IMR-90 (cell line): Measurements from ENCODE around the gene ADARB2. TPM values are rescaled to one million over a fixed set of nuclear protein-coding genes. Genes with fewer than 3 reads are reported as not detected.

Experiments
- ATAC-seq: fragments of 200-7000 bp; cut with Tn5 transposase; 2 replicates; pipeline ENCODE4 v1.9.1; 2020; ENCODE audit warnings: low read depth, mild to moderate bottlenecking, moderate library complexity
- BruUV-seq: library from RNA; stranded (reverse); fragments of 400-500 nt; replicated peaks from 2 replicates; lab custom pipeline; 2021; lab: Mats Ljungman, UMichigan
- CTCF ChIA-PET: fragments of 300-600 bp; formaldehyde crosslinking; extraction: SDS; loops from one replicate; lab custom pipeline; 2021; ENCODE audit warnings: antibody characterized with exemption; lab: Yijun Ruan, JAX
- POLR2A ChIA-PET: fragments of 300-600 bp; sonication (Branson Sonifier 250); formaldehyde crosslinking; loops from one replicate; lab custom pipeline; 2022; ENCODE audit warnings: antibody characterized with exemption; ENCODE audit not compliant: unreplicated experiment; lab: Charles Lee
- DNase-seq: peaks from one replicate; pipeline ENCODE4 v3.0.0; 2013
- H2AFZ ChIP-seq: replicated peaks from 2 replicates; pipeline ENCODE3; 2013; ENCODE audit warnings: low read length, mild to moderate bottlenecking; ENCODE audit not compliant: poor library complexity
- H2AK5ac ChIP-seq: 2 replicates; pipeline ENCODE4 v1.6.1; 2013; ENCODE audit warnings: low read depth, low read length, inconsistent platforms
- H2AK9ac ChIP-seq: replicated peaks from 2 replicates; pipeline ENCODE3; 2013; ENCODE audit warnings: mild to moderate bottlenecking, low read depth, low read length, moderate library complexity; ENCODE audit not compliant: poor library complexity
- H2BK120ac ChIP-seq: 2 replicates; pipeline ENCODE4 v1.6.1; 2013; ENCODE audit warnings: low read depth, low read length, inconsistent platforms
- H2BK15ac ChIP-seq: 3 replicates; pipeline ENCODE4 v1.6.1; 2013; ENCODE audit warnings: low read depth, low read length, inconsistent platforms
- H2BK20ac ChIP-seq: 2 replicates; pipeline ENCODE4 v1.6.1; 2013; ENCODE audit warnings: low read depth, mild to moderate bottlenecking, inconsistent platforms, low read length, moderate library complexity
- H2BK5ac ChIP-seq: 2 replicates; pipeline ENCODE4 v1.6.1; 2013; ENCODE audit warnings: mild to moderate bottlenecking, low read depth, low read length, inconsistent platforms; ENCODE audit not compliant: poor library complexity, severe bottlenecking
- H3K14ac ChIP-seq: replicated peaks from 2 replicates; pipeline ENCODE4 v1.6.1; 2013; ENCODE audit warnings: low read depth, low read length, inconsistent platforms
- H3K18ac ChIP-seq: 2 replicates; pipeline ENCODE4 v1.6.1; 2013; ENCODE audit warnings: low read depth, low read length, control low read depth
- H3K23ac ChIP-seq: 2 replicates; pipeline ENCODE4 v1.6.1; 2013; ENCODE audit warnings: low read depth, low read length, inconsistent platforms
- H3K27ac ChIP-seq: 2 replicates; pipeline ENCODE4 v1.5.1; 2013; ENCODE audit warnings: mild to moderate bottlenecking, control low read depth, low read length; ENCODE audit not compliant: insufficient read depth
- H3K27me3 ChIP-seq: 2 replicates; pipeline ENCODE4 v1.6.1; 2013; ENCODE audit warnings: low read length; ENCODE audit not compliant: control insufficient read depth, insufficient read depth
- H3K36me3 ChIP-seq: 2 replicates; pipeline ENCODE4 v1.6.1; 2013; ENCODE audit warnings: low read length, mixed read lengths; ENCODE audit not compliant: control insufficient read depth, insufficient read depth
- H3K4ac ChIP-seq: 2 replicates; pipeline ENCODE4 v1.6.1; 2013; ENCODE audit warnings: low read depth, low read length, inconsistent platforms
- H3K4me1 ChIP-seq: 2 replicates; pipeline ENCODE4 v1.6.1; 2013; ENCODE audit warnings: low read length, mixed read lengths; ENCODE audit not compliant: control insufficient read depth, insufficient read depth
- H3K4me2 ChIP-seq: 2 replicates; pipeline ENCODE4 v1.6.1; 2013; ENCODE audit warnings: low read depth, mild to moderate bottlenecking, control low read depth, low read length, moderate library complexity
- H3K4me3 ChIP-seq: 2 replicates; pipeline ENCODE4 v1.5.1; 2013; ENCODE audit warnings: low read depth, mild to moderate bottlenecking, control low read depth, low read length, moderate library complexity; ENCODE audit not compliant: insufficient read depth
- H3K56ac ChIP-seq: 2 replicates; pipeline ENCODE4 v1.6.1; 2013; ENCODE audit warnings: low read length, inconsistent platforms; ENCODE audit not compliant: insufficient read depth; ENCODE audit errors: extremely low read depth
- H3K79me1 ChIP-seq, 2 experiments: 2 replicates each; pipeline ENCODE4 v1.6.1; 2013; ENCODE audit warnings: low read length in 2 of 2, inconsistent platforms in 1 of 2, low read depth in 1 of 2
- H3K9ac ChIP-seq: 2 replicates; pipeline ENCODE4 v1.6.1; 2013; ENCODE audit warnings: low read depth, low read length, control low read depth
- H3K9me1 ChIP-seq: 2 replicates; pipeline ENCODE4 v1.6.1; 2013; ENCODE audit warnings: low read length, inconsistent platforms; ENCODE audit not compliant: insufficient read depth
- H3K9me3 ChIP-seq: 2 replicates; pipeline ENCODE4 v1.6.1; 2013; ENCODE audit warnings: low read length; ENCODE audit not compliant: control insufficient read depth, insufficient read depth
- H4K20me1 ChIP-seq: 2 replicates; pipeline ENCODE4 v1.6.1; 2013; ENCODE audit warnings: low read length, inconsistent platforms; ENCODE audit not compliant: insufficient read depth
- H4K5ac ChIP-seq: 2 replicates; pipeline ENCODE4 v1.6.1; 2013; ENCODE audit warnings: mild to moderate bottlenecking, low read depth, low read length, control low read depth
- H4K8ac ChIP-seq, 2 experiments: 2 replicates each; pipeline ENCODE4 v1.6.1; 2013; ENCODE audit warnings: low read depth in 2 of 2, low read length in 2 of 2, control low read depth in 1 of 2, inconsistent platforms in 1 of 2
- H4K91ac ChIP-seq: 2 replicates; pipeline ENCODE4 v1.6.1; 2013; ENCODE audit warnings: low read depth, low read length, inconsistent platforms; ENCODE audit not compliant: insufficient read depth
- BHLHE40 ChIP-seq: fragments of 150-350 bp; IDR thresholded peaks from 2 replicates; pipeline ENCODE4 v1.6.1; 2016; ENCODE audit warnings: mild to moderate bottlenecking, low read depth, low read length
- CEBPB ChIP-seq: IDR thresholded peaks from 2 replicates; pipeline ENCODE4 v1.6.1; 2012; ENCODE audit warnings: low read depth, low read length, improper control_type of control experiment
- CHD1 ChIP-seq: IDR thresholded peaks from 2 replicates; pipeline ENCODE4 v1.6.1; 2012; ENCODE audit warnings: low read depth, low read length, improper control_type of control experiment
- CTCF ChIP-seq: conservative IDR thresholded peaks from 2 replicates; pipeline ENCODE4 v1.5.1; 2012; ENCODE audit warnings: mild to moderate bottlenecking, low read depth, low read length, improper control_type of control experiment
- ELK1 ChIP-seq: fragments of 150-350 bp; IDR thresholded peaks from 2 replicates; pipeline ENCODE4 v1.6.1; 2016; ENCODE audit warnings: low read depth, mild to moderate bottlenecking, low read length, moderate library complexity, borderline replicate concordance
- FOS ChIP-seq: fragments of 150-350 bp; IDR thresholded peaks from 2 replicates; pipeline ENCODE4 v1.6.1; 2016; ENCODE audit warnings: low read depth, low read length
- MAFK ChIP-seq: IDR thresholded peaks from 2 replicates; pipeline ENCODE4 v1.6.1; 2012; ENCODE audit warnings: low read depth, low read length, improper control_type of control experiment
- MAZ ChIP-seq: IDR thresholded peaks from 2 replicates; pipeline ENCODE4 v1.6.1; 2012; ENCODE audit warnings: low read depth, mild to moderate bottlenecking, low read length, improper control_type of control experiment, moderate library complexity, borderline replicate concordance
- MXI1 ChIP-seq: IDR thresholded peaks from 2 replicates; pipeline ENCODE4 v1.6.1; 2012; ENCODE audit warnings: low read depth, mild to moderate bottlenecking, low read length, moderate library complexity, borderline replicate concordance
- NFE2L2 ChIP-seq: fragments of 150-350 bp; IDR thresholded peaks from 2 replicates; pipeline ENCODE4 v1.6.1; 2016; ENCODE audit warnings: low read depth, mild to moderate bottlenecking, low read length
- POLR2A ChIP-seq: IDR thresholded peaks from 2 replicates; pipeline ENCODE4 v1.6.1; 2012; ENCODE audit warnings: mild to moderate bottlenecking, low read depth, low read length
- RAD21 ChIP-seq: IDR thresholded peaks from 2 replicates; pipeline ENCODE4 v1.6.1; 2012; ENCODE audit warnings: low read length, improper control_type of control experiment
- RCOR1 ChIP-seq: IDR thresholded peaks from 2 replicates; pipeline ENCODE4 v1.6.1; 2012; ENCODE audit warnings: mild to moderate bottlenecking, low read length, improper control_type of control experiment; ENCODE audit not compliant: insufficient replicate concordance
- RFX5 ChIP-seq: IDR thresholded peaks from 2 replicates; pipeline ENCODE4 v1.8.0; 2012; ENCODE audit warnings: low read depth, mild to moderate bottlenecking, low read length, moderate library complexity
- SMC3 ChIP-seq: fragments of 150-350 bp; IDR thresholded peaks from 2 replicates; pipeline ENCODE4 v1.6.1; 2016; ENCODE audit warnings: low read depth, mild to moderate bottlenecking, antibody characterized with exemption, low read length, moderate library complexity
- whole genome bisulfite sequencing, 2 experiments: methylation state at CpG; one replicate each; pipeline versions ENCODE4 v1.1.5 to v1.1.7; 2013; ENCODE audit warnings: missing lambda C conversion rate in 2 of 2; ENCODE audit not compliant: insufficient read length in 1 of 2; ENCODE audit errors: extremely low coverage in 2 of 2; 5-methylcytosine and 5-hydroxymethylcytosine counted together
- dilution Hi-C: fragments of 300-500 bp; cut with HindIII; formaldehyde crosslinking; loops from one replicate; pipeline ENCODE4 v1.14.3; 2018; ENCODE audit warnings: low sequenced_read_pairs; ENCODE audit not compliant: unreplicated experiment
- in situ Hi-C: fragments of 300-500 bp; cut with MboI; formaldehyde crosslinking; loops from 3 replicates; pipeline ENCODE4 v1.14.3; 2019; ENCODE audit warnings: low sequenced_read_pairs, inconsistent platforms, mixed read lengths
- intact Hi-C: fragments of 100-400 bp; cut with micrococcal nuclease; formaldehyde crosslinking; loops from 2 replicates; pipeline ENCODE4 v1.10.0; 2022
- polyA plus RNA-seq, 3 experiments: library from polyadenylated mRNA; depleted of rRNA; stranded (reverse); fragments of >200 nt; gene quantifications; 2 replicates each; pipeline ENCODE4 v1.2.3, GENCODE V29; 2012; ENCODE audit warnings: low replicate concordance in 1 of 3
- total RNA-seq: library from RNA; depleted of rRNA; stranded (reverse); fragments of >200 nt; gene quantifications from 2 replicates; pipeline ENCODE4 v1.2.3, GENCODE V29; 2012
- TF ChIP-seq, protein P1 (sequence below): fragments of 150-350 bp; IDR thresholded peaks from 2 replicates; pipeline ENCODE4 v1.6.1; 2017; ENCODE audit warnings: mild to moderate bottlenecking, antibody characterized with exemption, low read length, low read depth

The ADARB2 gene
- total and polyA plus RNA-seq, 2 of the 4 experiments (the other 2 are of a cell fraction) = not detected

- WGBS, 2 experiments = 30% methylated on average over 2 of the region's 15 CpGs; no CpG with 5 or more reads in 1 of the 2 experiments
- in situ Hi-C loops = no loop called here
- Histone ChIP-seq H3K36me3 (no peaks in the 10 kb centered on the region), H3K14ac (no peak overlapping the region), H3K9ac (no peak overlapping the region), H3K79me1 (no peaks in the 10 kb centered on the region), H3K4me1 (no peaks in the 10 kb centered on the region), H3K18ac (no peak overlapping the region), H4K91ac (no peak overlapping the region), H3K4me2 (no peak overlapping the region), H2BK120ac (no peak overlapping the region), H3K9me1 (no peaks in the 10 kb centered on the region), H3K4ac (no peak overlapping the region), H3K23ac (no peak overlapping the region), H2BK15ac (no peak overlapping the region), H2BK5ac (no peak overlapping the region), H2AK5ac (no peak overlapping the region), H4K20me1 (no peaks in the 10 kb centered on the region), H2AK9ac (no peak overlapping the region), H4K8ac (no peak overlapping the region), H3K27ac (no peak overlapping the region), H2AFZ (no peak overlapping the region), H3K9me3 (peaks cover 52% of the 10 kb centered on the region), H3K27me3 (no peaks in the 10 kb centered on the region), H2BK20ac (no peak overlapping the region), H3K4me3 (no peak overlapping the region), H3K56ac (no peak overlapping the region), H4K5ac (no peak overlapping the region)
- ChIA-PET POLR2A (no interaction called here), CTCF (no interaction called here)
- dilution Hi-C loops = no loop called here
- ATAC-seq (no peak), DNase-seq (no peak)
- no peak for TF ChIP-seq RAD21
- no peak for TF ChIP-seq MXI1
- TF ChIP-seq POLR2A = no peak
- no peak for TF ChIP-seq FOS
- TF ChIP-seq RCOR1 = no peak
- no peak for TF ChIP-seq RFX5
- no peak for TF ChIP-seq MAFK
- TF ChIP-seq CEBPB = no peak
- no peak for TF ChIP-seq CHD1
- TF ChIP-seq, protein P1, sequence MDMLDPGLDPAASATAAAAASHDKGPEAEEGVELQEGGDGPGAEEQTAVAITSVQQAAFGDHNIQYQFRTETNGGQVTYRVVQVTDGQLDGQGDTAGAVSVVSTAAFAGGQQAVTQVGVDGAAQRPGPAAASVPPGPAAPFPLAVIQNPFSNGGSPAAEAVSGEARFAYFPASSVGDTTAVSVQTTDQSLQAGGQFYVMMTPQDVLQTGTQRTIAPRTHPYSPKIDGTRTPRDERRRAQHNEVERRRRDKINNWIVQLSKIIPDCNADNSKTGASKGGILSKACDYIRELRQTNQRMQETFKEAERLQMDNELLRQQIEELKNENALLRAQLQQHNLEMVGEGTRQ = no peak
- no peak for TF ChIP-seq BHLHE40
- TF ChIP-seq SMC3 = no peak
- no peak for TF ChIP-seq MAZ
- no peak for TF ChIP-seq CTCF
- TF ChIP-seq NFE2L2 = no peak
- TF ChIP-seq ELK1 = no peak
- intact Hi-C loops = no loop called here
- BruUV-seq = no TSS peak
These were observed 186.7 kb downstream of the ADARB2 start for GRCh38 chr10:1550616-1551015.
